Neural cell (in vitro differentiated cells): Measurements from ENCODE around the gene LY6G6F. TPM values are rescaled to one million over a fixed set of nuclear protein-coding genes. Genes with fewer than 3 reads are reported as not detected.

ENCODE experiments used
- H2AFZ ChIP-seq: fragments of 200-600, 300-800 bp; sonication (generic), shearing (Covaris generic); 2 replicates; pipeline ENCODE4 v1.6.0; 2014; ENCODE audit warnings: low read depth, mild to moderate bottlenecking, antibody characterized with exemption, low read length, moderate library complexity
- H3F3A ChIP-seq: fragments of 200-600 bp; shearing (Covaris generic); 2 replicates; pipeline ENCODE4 v1.6.1; 2016; ENCODE audit warnings: mild to moderate bottlenecking, moderate library complexity, mixed read lengths, antibody characterized with exemption, low read length; ENCODE audit not compliant: insufficient read depth, poor library complexity, severe bottlenecking
- H3K27ac ChIP-seq: fragments of 200-600, 300-800 bp; sonication (generic), shearing (Covaris generic); 2 replicates; pipeline ENCODE4 v1.5.1; 2014; ENCODE audit warnings: mild to moderate bottlenecking, low read length, moderate library complexity
- H3K27me3 ChIP-seq: fragments of 300-800, 200-600 bp; sonication (generic), shearing (Covaris generic); 2 replicates; pipeline ENCODE4 v1.6.0; 2014; ENCODE audit warnings: mild to moderate bottlenecking, low read depth, low read length, moderate library complexity; ENCODE audit not compliant: insufficient read depth
- H3K36me3 ChIP-seq: fragments of 300-800, 200-600 bp; sonication (generic), shearing (Covaris generic); 2 replicates; pipeline ENCODE4 v1.5.1; 2014; ENCODE audit warnings: mild to moderate bottlenecking, antibody characterized with exemption, low read length, moderate library complexity; ENCODE audit not compliant: insufficient read depth
- H3K4me2 ChIP-seq: fragments of 300-800, 200-600 bp; sonication (generic), shearing (Covaris generic); 2 replicates; pipeline ENCODE4 v1.6.0; 2014; ENCODE audit warnings: mild to moderate bottlenecking, low read length
- H3K4me3 ChIP-seq: fragments of 300-800, 200-600 bp; sonication (generic), shearing (Covaris generic); 2 replicates; pipeline ENCODE4 v1.5.1; 2014; ENCODE audit warnings: mild to moderate bottlenecking, low read length, moderate library complexity
- H3K79me2 ChIP-seq: fragments of 200-600 bp; shearing (Covaris generic); replicated peaks from 2 replicates; pipeline ENCODE4 v1.6.0; 2014; ENCODE audit warnings: mild to moderate bottlenecking, low read length, moderate library complexity; ENCODE audit not compliant: insufficient read depth
- H3K9ac ChIP-seq: fragments of 300-800, 200-600 bp; sonication (generic), shearing (Covaris generic); 2 replicates; pipeline ENCODE4 v1.6.1; 2016; ENCODE audit warnings: mild to moderate bottlenecking, low read length, mixed read lengths
- H3K9me2 ChIP-seq: fragments of 200-600 bp; shearing (Covaris generic); 2 replicates; pipeline ENCODE4 v1.6.1; 2016; ENCODE audit warnings: mild to moderate bottlenecking, low read length, mixed read lengths; ENCODE audit not compliant: insufficient read depth
- H3K9me3 ChIP-seq: fragments of 200-600, 300-800 bp; sonication (generic), shearing (Covaris generic); 2 replicates; pipeline ENCODE4 v1.6.1; 2016; ENCODE audit warnings: mild to moderate bottlenecking, mixed run types, low read length, moderate library complexity, mixed read lengths
- H4K20me1 ChIP-seq: fragments of 200-600 bp; shearing (Covaris generic); 2 replicates; pipeline ENCODE4 v1.6.1; 2016; ENCODE audit warnings: mild to moderate bottlenecking, mixed run types; ENCODE audit not compliant: insufficient read depth
- CTCF ChIP-seq: fragments of 450-650 bp; IDR thresholded peaks from 2 replicates; pipeline ENCODE4 v1.5.1; 2014; ENCODE audit warnings: antibody characterized with exemption, mild to moderate bottlenecking, moderate library complexity; ENCODE audit not compliant: poor library complexity, severe bottlenecking
- EP300 ChIP-seq: fragments of 450-650 bp; conservative IDR thresholded peaks from 2 replicates; pipeline ENCODE4 v1.6.1; 2014; ENCODE audit warnings: antibody characterized with exemption, mild to moderate bottlenecking, moderate library complexity; ENCODE audit not compliant: poor library complexity, severe bottlenecking
- EZH2 ChIP-seq: fragments of 200-600, 300-800 bp; shearing (Covaris generic), sonication (generic); IDR thresholded peaks from 2 replicates; pipeline ENCODE4 v1.6.1; 2014; ENCODE audit warnings: antibody characterized with exemption, low read length, borderline replicate concordance, mild to moderate bottlenecking; ENCODE audit not compliant: insufficient read depth, poor library complexity, severe bottlenecking
- MXI1 ChIP-seq: fragments of 450-650 bp; conservative IDR thresholded peaks from 2 replicates; pipeline ENCODE4 v1.6.1; 2014; ENCODE audit warnings: antibody characterized with exemption, mild to moderate bottlenecking; ENCODE audit not compliant: poor library complexity, severe bottlenecking
- POLR2AphosphoS5 ChIP-seq: IDR thresholded peaks from 2 replicates; pipeline ENCODE4 v1.6.1; 2012
- RAD21 ChIP-seq: fragments of 450-650 bp; conservative IDR thresholded peaks from 2 replicates; pipeline ENCODE4 v1.6.1; 2014; ENCODE audit warnings: antibody characterized with exemption, mild to moderate bottlenecking, moderate library complexity
- REST ChIP-seq: IDR thresholded peaks from 2 replicates; pipeline ENCODE4 v1.6.1; 2012; ENCODE audit warnings: borderline replicate concordance
- SMC3 ChIP-seq: fragments of 450-650 bp; conservative IDR thresholded peaks from 2 replicates; pipeline ENCODE4 v1.6.1; 2014; ENCODE audit warnings: antibody characterized with exemption, mild to moderate bottlenecking, moderate library complexity; ENCODE audit not compliant: poor library complexity
- TAF1 ChIP-seq: IDR thresholded peaks from 2 replicates; pipeline ENCODE4 v1.6.1; 2012; ENCODE audit warnings: low read depth
- polyA plus RNA-seq: library from polyadenylated mRNA; depleted of rRNA; stranded (reverse); fragments of >200 nt; gene quantifications from 2 replicates; pipeline ENCODE4 v1.2.3, GENCODE V29; 2014

LY6G6F gene
- polyA plus RNA-seq, 1 donor from 2014 or later, result not detected

- no peaks in the 10 kb centered on the region for H3K9me3 ChIP-seq
- H3K79me2 ChIP-seq, result no peaks in the 10 kb centered on the region
- H2AFZ ChIP-seq, result no peak overlapping the region
- H3K4me3 ChIP-seq, result no peak overlapping the region
- no peak overlapping the region for H3K9ac ChIP-seq
- H3K36me3 ChIP-seq, result no peaks in the 10 kb centered on the region
- H4K20me1 ChIP-seq, result no peaks in the 10 kb centered on the region
- H3K27me3 ChIP-seq, result no peaks in the 10 kb centered on the region
- no peaks in the 10 kb centered on the region for H3K9me2 ChIP-seq
- no peak overlapping the region for H3K27ac ChIP-seq
- TF ChIP-seq TAF1, result no peak
- TF ChIP-seq MXI1, result no peak
- no peak for TF ChIP-seq POLR2AphosphoS5
- no peak for TF ChIP-seq EZH2
- no peak for TF ChIP-seq REST
- no peak for TF ChIP-seq EP300
- TF ChIP-seq SMC3, result no peak
- TF ChIP-seq RAD21, result no peak
- TF ChIP-seq CTCF, result no peak
- no peaks in the 10 kb centered on the region for H3F3A ChIP-seq
- H3K4me2 ChIP-seq, result no peak overlapping the region
Measured at GRCh38 chr6:31717499-31718222, 11.0 kb downstream of the LY6G6F start.

GRCh38 chr6:31718265-31718664 is 11.6 kb downstream of the LY6G6F start:
- Histone ChIP-seq H3K9me2 (no peaks in the 10 kb centered on the region), H3K9me3 (no peaks in the 10 kb centered on the region), H3K79me2 (no peaks in the 10 kb centered on the region), H3K4me2 (no peak overlapping the region), H3K27me3 (no peaks in the 10 kb centered on the region), H4K20me1 (no peaks in the 10 kb centered on the region), H3K27ac (no peak overlapping the region), H3F3A (no peaks in the 10 kb centered on the region), H3K36me3 (no peaks in the 10 kb centered on the region), H3K9ac (no peak overlapping the region), H3K4me3 (no peak overlapping the region), H2AFZ (no peak overlapping the region)
- TF ChIP-seq MXI1, result no peak
- TF ChIP-seq EP300, result no peak
- no peak for TF ChIP-seq TAF1
- TF ChIP-seq RAD21, result no peak
- no peak for TF ChIP-seq CTCF
- no peak for TF ChIP-seq EZH2
- TF ChIP-seq SMC3, result no peak
- TF ChIP-seq POLR2AphosphoS5, result no peak
- no peak for TF ChIP-seq REST
